GM21576 (cell line): ENCODE data around the gene MMADHC.

Experiments
- ATAC-seq: cut with Tn5 transposase; IDR thresholded peaks from one replicate; pipeline ENCODE4 v1.9.1; 2021; ENCODE audit warnings: mild to moderate bottlenecking, moderate library complexity; ENCODE audit not compliant: unreplicated experiment

MMADHC gene

DNA sequence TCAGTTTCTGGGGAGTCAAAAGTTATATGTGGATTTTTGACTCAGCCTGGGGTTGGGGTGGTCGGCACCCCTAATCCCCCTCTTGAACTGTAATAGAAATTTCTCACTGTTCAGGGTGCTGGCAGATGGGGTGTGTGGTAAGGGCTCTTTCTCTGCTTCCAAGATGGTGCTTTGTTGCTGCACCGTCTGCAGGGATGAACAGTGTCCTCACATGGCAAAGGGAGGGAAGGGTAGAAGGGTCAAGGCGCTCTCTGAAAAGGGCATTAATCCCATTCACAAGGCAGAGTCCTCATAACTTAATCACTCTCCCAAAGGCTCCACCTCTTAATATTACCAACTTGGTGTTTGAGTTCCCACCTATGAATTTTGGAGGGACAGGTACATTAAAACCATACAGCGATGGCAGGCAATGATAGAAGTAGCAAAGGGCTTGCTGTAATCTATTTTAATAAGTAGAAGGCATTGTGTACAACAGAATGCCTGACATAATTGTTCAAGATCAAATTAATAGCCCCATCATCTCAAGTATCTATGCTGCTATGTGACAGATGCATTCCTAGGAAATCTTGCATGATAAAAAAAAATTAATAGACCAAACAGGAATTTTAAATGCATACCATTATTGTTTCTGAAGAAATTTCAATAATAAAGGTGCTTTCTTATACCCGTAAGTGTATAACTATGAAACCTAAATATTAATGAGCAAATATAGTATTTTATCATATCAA lies 28.1 kb downstream of the MMADHC start:
- ATAC-seq = no peak

DNA sequence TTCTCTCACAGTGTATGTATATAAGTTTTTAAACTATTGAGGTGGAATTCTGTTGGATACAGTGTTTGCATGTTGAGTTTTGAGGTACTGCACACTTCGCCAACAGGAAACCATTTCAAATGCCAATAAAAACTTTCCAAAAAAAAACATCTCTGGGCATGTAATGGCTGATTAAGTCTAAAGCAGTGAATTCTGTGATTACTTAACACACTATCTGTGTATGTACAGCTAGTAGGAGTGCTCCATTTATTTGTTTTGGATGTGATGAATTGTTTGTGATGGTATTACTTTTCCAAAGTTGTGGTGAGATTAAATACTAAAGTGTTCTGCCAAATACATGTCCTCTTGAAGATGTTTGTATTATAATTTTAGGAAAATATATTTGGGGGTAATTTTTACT lies 31.1 kb downstream of the MMADHC start:
- no peak for ATAC-seq

DNA sequence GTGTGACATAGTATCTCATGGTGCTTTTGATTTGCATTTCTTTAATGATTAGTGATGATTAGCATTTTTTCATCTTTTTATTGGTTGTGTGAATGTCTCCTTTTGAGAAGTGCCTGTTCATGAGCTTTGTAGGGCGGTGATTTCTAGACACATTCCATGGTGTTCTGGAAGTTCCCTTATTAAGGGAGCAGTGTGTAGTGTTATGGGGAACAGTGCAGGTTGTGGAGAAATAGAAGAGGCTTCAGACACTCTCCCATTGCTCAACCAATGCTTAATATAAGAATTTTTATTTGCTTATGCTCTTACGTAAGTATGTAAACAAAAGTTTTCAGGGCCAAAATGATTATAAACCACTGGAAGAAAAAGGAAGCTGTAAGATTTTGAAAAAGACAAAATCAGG lies 34.7 kb downstream of the MMADHC start:
- ATAC-seq = no peak

DNA sequence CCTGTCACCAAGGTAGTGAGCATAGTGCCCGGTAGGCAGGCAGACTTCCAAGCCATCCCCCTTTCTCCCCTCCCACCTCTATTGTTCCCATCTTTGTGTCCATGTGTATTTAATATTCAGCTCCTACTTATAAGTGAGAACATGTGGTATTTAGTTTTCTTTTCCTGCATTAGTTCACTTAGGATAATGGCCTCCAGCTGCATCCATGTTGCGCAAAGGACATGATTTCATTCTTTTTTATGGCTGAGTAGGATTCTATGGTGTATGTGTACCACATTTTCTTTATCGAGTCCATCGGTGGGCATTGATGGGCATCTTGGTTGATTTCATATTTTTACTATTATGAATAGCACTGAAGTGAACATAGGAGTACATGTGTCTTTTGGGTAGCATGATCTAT lies 35.3 kb downstream of the MMADHC start:
- no peak for ATAC-seq

DNA sequence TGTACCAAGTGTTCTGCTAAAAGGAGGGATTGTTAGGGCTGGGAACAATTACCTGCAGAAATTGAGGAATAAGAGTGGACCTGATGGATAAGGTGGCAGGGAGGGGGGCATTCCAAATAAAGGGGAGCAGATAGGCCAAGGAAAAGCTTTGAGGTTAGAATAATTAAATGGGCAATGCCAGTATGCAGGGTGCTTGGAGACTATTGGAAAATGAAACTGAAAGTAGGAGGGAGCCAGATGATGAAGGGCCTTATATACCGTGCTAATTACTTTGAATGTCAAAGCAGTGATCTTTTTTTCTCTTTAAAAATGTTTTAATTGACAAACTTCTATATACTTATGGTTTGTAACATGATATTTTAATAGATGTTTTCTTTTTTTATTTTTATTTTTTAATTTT lies 42.9 kb downstream of the MMADHC start:
- no peak for ATAC-seq

DNA sequence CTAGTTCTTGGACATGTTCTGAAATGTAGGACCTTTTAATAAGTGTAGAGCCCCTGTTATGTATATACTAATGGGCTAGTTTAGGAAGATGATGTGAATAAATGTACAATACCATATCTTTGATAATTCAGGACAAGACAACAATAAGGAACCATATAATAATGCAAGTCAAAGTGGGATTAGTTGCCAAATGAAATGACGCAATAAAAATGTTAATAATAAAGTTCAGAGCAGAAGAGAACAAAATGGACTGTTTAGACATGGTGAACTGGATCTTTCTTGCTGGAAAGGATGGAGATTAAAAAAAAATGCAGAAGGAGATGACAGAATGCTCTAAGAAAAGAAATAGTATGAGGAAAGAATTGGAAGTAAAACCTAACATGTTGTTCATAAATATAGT lies 43.7 kb downstream of the MMADHC start:
- ATAC-seq = no peak

DNA sequence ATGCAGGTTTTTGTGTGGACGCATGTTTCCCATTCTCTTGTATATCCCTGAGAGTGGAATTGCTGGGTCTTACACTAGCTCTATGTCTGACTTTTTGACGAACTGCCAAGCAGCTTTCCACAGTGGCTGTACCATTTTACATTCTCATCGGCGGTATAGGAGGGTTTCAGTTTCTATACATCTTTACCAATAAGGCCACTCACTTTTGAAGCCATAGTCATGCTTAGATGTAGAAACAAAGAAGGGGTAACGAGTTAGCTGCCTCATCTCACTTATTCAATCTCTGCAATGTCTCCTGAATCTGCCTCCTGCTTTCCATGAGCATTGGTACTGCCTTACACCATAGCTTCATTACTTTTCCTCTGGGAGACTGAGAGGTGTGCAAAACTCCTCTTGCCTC lies 47.4 kb downstream of the MMADHC start:
- no peak for ATAC-seq

DNA sequence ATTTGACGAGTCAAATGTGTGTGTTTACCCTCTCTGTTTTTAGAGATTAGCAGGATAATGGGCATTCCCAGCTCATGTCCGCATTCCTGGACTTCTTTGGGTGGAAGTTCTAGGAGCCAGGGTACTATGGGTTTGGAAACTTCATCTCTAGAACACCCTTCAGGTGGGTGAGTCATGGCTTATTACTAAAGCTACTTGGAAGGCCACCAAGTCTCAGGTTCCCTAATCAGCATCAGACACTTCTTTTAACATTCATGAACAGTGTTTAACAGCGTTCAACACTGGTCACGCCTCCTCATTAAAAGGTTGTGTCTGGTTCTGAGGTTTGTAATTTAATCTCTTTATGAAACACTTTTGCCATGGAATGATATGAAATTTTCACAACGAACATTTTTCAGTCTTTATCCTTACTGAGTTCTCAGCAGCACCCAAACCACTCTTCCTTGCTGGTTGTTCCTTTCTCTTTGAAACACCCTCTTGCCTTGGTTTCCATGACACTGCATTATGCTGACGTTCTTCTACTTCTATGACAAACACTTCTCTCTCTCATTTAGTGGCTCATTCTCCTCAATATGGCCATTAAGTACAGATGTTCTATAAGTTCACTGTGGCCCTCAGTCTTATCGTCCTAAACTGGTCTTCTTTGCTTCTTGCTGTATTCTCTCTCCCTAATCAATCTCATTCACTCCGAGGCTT lies 49.3 kb downstream of the MMADHC start:
- no peak for ATAC-seq

DNA sequence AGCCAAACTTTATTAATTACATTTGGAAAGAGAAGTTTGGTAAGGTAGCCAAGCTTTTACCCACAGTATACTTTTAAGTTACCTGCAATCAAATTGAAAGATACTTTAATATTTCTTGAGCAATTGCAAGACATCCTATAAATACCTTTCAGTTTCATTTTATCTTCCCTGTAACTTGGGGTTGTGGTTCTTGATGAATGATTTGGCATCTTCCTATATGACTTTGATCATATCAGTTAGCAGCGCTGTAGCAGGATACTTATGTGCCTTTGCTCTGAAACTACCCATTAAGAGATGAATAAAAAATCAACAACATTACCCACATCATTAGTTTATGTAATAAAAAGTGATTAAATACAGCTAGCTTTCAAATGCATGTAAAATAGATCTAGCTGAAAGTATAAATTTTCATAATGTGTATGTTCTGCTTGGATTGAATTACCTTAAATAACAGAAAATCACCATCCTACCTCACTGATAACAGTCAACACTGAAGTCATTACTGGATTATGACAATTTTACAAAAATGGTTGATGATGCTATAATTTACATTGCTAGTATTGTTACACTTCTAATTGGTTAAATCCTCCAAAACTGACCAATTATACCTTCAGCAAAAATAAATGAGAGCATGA lies 50.4 kb downstream of the MMADHC start:
- no peak for ATAC-seq

DNA sequence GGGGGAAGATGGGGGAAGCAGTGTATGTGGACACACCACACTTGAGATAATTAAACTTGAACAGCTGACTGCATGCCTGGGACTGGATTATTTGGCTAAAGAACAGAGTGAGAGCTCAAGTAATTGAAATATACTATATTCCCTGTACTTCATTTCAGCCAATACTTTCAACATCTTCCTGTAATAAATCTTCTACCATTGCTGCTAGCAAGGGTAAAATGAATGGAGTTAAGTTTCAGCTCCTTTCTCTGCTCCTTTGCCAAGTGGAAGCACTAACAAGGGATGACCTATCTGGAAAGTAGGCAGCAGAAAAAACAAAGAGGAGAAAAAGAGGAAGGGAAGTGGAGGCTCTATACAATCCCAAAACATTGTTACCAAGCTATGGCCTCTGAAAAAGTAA lies 50.9 kb downstream of the MMADHC start:
- ATAC-seq = no peak

DNA sequence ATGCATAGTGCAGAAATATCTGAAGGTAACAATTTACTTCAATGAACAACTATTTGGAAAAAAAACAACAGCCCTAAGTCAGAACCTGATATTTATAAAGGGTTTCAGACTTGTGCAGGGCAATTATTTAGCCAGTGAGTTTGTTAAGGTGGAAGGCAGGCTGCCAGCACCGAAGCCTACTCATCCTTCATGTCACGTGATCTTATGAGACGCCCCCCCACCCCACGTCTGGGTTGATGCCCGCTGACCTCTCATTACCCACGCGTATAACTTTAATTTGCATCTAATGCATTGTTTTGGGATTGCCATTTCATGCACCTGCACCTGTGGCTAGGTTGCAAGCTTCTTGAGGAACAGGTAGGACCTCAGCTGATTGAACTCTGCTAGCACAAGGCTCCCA lies 52.9 kb downstream of the MMADHC start:
- ATAC-seq = no peak

DNA sequence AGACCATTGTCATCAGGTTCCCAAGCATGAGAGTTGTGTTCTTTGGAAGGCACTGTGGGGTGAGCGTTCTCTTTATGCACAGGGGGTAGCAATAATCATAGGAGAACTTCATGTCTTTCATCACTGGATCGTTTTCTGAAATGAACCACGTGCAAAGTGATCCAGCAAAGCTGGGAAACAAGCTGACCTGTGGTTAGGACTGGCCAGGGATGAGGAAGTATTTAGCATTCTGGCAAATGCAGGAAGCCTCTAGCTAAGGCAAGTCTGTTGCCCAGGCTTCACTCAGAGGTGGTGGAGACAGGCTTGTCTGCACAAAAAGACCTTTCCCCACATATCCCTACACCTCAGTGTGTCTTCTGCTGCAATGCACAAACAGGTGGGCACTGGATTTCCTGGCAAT lies 58.6 kb downstream of the MMADHC start:
- no peak for ATAC-seq

DNA sequence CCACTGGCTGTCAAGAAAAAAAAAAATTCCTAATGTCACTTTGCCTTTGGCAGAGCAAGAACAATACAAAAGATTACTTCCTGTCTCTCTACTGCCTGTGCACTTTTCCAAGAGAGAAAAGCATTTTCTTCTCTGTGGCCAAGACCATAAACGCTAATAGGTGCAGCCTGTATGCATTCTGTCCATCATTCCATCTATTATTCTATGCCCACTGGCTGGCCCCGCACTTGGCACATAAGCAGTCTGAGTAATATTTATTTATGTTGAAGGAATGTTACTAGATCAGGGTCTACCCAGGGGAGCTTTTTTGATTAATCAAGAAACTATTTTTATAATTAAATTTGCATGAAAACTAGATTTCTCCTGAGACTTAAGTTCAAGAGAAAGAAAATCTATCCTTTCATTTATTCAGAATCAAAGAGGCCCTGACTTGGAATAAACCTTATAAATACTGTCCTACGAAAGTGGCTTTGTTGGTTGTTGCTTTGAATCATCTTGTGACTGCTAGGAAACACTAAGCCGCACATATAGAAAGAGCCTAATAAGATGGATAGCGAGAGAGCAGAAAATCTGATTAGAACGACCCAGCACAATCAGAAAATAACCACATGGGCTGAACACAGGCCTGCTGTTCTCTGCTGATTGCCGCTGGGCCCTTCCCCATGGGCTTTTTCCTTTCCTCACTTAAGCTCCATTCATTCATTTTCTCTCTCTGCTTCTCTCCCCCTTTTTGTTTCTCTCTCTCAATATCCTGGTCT lies 59.4 kb downstream of the MMADHC start:
- ATAC-seq = no peak

DNA sequence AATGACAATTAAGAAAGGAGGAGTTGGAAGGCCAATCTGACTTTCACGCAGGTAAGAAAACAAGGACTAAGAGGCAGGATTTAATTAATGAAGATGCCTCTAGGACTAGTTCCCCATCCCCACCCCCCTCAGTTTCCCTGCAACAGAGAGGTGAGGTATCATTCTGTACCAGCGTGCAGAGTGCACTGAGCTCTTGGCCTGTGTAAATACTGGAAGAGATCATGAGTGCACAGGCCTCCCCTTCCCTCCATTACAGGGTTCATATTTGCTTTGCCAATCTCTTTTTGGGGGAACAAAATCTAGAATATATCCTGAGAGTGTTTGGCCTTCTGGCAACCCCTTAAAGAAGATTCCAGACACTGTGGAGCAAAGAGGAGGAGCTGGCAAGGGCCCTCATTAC lies 60.9 kb downstream of the MMADHC start:
- ATAC-seq = no peak

DNA sequence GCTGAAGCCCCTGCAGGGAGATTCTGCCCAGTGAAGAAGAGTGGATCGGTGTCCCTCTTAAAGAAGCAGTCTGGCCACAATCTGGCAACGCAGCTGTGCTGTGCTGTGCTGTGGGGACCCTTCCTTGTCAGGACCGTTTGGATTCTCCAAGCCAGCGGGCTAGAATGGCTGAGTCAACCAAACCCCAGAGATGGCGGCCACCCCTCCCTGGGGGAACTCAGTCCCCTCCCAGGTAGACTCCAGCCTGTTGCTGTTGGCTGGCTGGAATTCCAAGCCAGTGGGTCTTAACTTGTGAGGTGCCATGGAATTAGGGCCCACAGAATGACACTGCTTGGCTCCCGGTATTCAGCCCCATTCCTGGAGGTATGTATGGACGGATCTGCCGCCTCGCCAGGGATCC lies 62.3 kb downstream of the MMADHC start:
- ATAC-seq = no peak
